ENCODE results near the gene IQSEC2. TPM values are rescaled to one million over a fixed set of nuclear protein-coding genes. Genes with fewer than 3 reads are reported as not detected.

IQSEC2 gene
- total and polyA plus RNA-seq, 9 of the 15 experiments (the other 6 are each of a cell fraction or from before 2014, with no cell fraction given), result 2.7 to 41.8 (median 20.1) TPM

DNA sequence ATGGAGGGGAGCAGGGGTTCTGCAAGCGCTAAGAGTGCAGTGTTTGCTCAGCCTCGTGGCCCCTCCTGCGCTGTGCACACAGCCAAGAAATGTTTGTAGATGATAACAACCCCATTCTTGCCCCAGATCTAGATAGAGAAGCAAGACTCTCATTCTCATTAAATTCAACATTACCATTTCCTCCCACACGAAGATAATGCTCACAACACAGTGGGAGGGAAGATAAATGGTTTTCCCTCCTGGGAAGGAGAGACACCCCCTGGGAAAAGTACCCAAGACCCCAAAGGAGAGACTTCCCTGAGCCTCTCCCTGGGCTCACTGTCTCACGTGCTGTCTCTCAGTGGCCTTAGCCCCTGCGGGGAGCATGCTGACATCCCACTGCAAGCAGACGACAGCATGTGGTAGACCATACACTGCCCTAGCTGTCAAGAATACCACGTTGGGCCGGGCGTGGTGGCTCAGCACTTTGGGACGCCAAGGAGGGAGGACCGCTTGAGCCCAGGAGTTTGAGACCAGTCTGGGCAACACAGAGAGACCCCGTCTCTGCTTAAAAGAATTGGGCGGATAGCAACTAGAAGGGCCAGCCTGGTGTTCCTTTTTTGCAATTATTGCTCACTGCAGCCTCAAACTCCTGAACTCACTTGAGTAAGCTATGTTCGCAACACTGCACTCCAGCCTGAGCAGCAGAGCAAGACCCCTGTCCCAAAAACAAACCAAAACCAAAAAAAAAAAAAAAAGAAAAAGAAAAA lies 34.9 kb upstream of the IQSEC2 start:
- Histone ChIP-seq H3K4me3 (no peak overlapping the region), H3K27ac (ENCODE audit: extremely low read depth, low read depth, low read length) (no peak overlapping the region), H3K36me3 (ENCODE audit: control insufficient read depth, insufficient read depth, low read length) (no peaks in the 10 kb centered on the region), H4K20me1 (replicated peaks; ENCODE audit: control insufficient read depth, insufficient read depth, low read length) (0 out of 2 replicates have a peak, but pooled peaks cover 2% of the 10 kb centered on the region), H3K9me3 (replicated peaks; ENCODE audit: control insufficient read depth, insufficient read depth, low read depth, low read length) (no peaks in the 10 kb centered on the region), H3K79me2 (ENCODE audit: control insufficient read depth, insufficient read depth, low read length) (no peaks in the 10 kb centered on the region), H3K9me1 (ENCODE audit: control insufficient read depth, insufficient read depth, low read length) (no peaks in the 10 kb centered on the region), H3K27me3 (ENCODE audit: control insufficient read depth in 2 of 2, insufficient read depth in 2 of 2, low read length in 2 of 2) (peaks cover 13 to 28% of the 10 kb centered on the region in 2 experiments; a peak in 4 of 5 replicates), H3K4me1 (replicated peaks in 1 of 2; ENCODE audit: control insufficient read depth in 2 of 2, insufficient read depth in 2 of 2, low read length in 2 of 2) (peaks cover 15 to 43% of the 10 kb centered on the region in 2 experiments; a peak in 4 of 5 replicates), H2AFZ (ENCODE audit: low read depth, low read length) (peak overlapping the region; percentile 49; the same call in 1 of the 2 replicates), H3K9ac (ENCODE audit: insufficient read depth in 1 of 2, low read depth in 2 of 2, low read length in 2 of 2) (peak overlapping the region in 1 of 2 experiments; percentile 78; a peak in 2 of 4 replicates), H3K4me2 (ENCODE audit: insufficient read depth, low read length) (peak overlapping the region; percentile 33; the same call in 1 of the 2 replicates)
- POLR2A ChIA-PET, result interaction anchor here (0.6 to 0.7 kb wide), 2 partner anchors 100 to 255 kb away, joined by 3 to 4 read pairs; no protein-coding TSS in a partner anchor
- DNase-seq (ENCODE audit: extremely low read depth in 1 of 4, low spot score in 3 of 4), result peak; percentile 42 to 60 (median 44)
- BruUV-seq (replicated peaks), result no TSS peak
- peak; percentile 78 for FAIRE-seq
- WGBS (ENCODE audit: insufficient coverage, low coverage, missing lambda C conversion rate), result 8% methylated on average over 10 of the region's 15 CpGs
- intact Hi-C loops (cut with micrococcal nuclease) (loop anchor here (5.0 to 10.0 kb wide), 3 partner anchors 56 to 519 kb away; no protein-coding TSS in a partner anchor), in situ Hi-C loops (cut with MboI) (loop anchor here (5.0 kb wide), 1 partner anchor 131 kb away; no protein-coding TSS in a partner anchor)
- CTCF ChIA-PET (ENCODE audit: low intra/inter-chr PET ratio), result interaction anchor here (0.8 to 0.9 kb wide), 2 partner anchors 130 to 132 kb away, joined by 3 to 4 read pairs; no protein-coding TSS in a partner anchor
- peak; percentile 46 for ATAC-seq
- TF ChIP-seq ZNF77 (CRISPR knock-in tag; IDR thresholded peaks at IDR 0.05), result no peak
- TF ChIP-seq LEF1 (IDR thresholded peaks at IDR 0.05), result no peak
- TF ChIP-seq ZNF274 (IDR thresholded peaks at IDR 0.05; ENCODE audit: borderline replicate concordance, low read depth, low read length), result no peak
- peak; percentile 39 for TF ChIP-seq HNRNPLL (IDR thresholded peaks at IDR 0.05; ENCODE audit: low read depth, low read length, poor library complexity, severe bottlenecking)
- TF ChIP-seq, protein P1, sequence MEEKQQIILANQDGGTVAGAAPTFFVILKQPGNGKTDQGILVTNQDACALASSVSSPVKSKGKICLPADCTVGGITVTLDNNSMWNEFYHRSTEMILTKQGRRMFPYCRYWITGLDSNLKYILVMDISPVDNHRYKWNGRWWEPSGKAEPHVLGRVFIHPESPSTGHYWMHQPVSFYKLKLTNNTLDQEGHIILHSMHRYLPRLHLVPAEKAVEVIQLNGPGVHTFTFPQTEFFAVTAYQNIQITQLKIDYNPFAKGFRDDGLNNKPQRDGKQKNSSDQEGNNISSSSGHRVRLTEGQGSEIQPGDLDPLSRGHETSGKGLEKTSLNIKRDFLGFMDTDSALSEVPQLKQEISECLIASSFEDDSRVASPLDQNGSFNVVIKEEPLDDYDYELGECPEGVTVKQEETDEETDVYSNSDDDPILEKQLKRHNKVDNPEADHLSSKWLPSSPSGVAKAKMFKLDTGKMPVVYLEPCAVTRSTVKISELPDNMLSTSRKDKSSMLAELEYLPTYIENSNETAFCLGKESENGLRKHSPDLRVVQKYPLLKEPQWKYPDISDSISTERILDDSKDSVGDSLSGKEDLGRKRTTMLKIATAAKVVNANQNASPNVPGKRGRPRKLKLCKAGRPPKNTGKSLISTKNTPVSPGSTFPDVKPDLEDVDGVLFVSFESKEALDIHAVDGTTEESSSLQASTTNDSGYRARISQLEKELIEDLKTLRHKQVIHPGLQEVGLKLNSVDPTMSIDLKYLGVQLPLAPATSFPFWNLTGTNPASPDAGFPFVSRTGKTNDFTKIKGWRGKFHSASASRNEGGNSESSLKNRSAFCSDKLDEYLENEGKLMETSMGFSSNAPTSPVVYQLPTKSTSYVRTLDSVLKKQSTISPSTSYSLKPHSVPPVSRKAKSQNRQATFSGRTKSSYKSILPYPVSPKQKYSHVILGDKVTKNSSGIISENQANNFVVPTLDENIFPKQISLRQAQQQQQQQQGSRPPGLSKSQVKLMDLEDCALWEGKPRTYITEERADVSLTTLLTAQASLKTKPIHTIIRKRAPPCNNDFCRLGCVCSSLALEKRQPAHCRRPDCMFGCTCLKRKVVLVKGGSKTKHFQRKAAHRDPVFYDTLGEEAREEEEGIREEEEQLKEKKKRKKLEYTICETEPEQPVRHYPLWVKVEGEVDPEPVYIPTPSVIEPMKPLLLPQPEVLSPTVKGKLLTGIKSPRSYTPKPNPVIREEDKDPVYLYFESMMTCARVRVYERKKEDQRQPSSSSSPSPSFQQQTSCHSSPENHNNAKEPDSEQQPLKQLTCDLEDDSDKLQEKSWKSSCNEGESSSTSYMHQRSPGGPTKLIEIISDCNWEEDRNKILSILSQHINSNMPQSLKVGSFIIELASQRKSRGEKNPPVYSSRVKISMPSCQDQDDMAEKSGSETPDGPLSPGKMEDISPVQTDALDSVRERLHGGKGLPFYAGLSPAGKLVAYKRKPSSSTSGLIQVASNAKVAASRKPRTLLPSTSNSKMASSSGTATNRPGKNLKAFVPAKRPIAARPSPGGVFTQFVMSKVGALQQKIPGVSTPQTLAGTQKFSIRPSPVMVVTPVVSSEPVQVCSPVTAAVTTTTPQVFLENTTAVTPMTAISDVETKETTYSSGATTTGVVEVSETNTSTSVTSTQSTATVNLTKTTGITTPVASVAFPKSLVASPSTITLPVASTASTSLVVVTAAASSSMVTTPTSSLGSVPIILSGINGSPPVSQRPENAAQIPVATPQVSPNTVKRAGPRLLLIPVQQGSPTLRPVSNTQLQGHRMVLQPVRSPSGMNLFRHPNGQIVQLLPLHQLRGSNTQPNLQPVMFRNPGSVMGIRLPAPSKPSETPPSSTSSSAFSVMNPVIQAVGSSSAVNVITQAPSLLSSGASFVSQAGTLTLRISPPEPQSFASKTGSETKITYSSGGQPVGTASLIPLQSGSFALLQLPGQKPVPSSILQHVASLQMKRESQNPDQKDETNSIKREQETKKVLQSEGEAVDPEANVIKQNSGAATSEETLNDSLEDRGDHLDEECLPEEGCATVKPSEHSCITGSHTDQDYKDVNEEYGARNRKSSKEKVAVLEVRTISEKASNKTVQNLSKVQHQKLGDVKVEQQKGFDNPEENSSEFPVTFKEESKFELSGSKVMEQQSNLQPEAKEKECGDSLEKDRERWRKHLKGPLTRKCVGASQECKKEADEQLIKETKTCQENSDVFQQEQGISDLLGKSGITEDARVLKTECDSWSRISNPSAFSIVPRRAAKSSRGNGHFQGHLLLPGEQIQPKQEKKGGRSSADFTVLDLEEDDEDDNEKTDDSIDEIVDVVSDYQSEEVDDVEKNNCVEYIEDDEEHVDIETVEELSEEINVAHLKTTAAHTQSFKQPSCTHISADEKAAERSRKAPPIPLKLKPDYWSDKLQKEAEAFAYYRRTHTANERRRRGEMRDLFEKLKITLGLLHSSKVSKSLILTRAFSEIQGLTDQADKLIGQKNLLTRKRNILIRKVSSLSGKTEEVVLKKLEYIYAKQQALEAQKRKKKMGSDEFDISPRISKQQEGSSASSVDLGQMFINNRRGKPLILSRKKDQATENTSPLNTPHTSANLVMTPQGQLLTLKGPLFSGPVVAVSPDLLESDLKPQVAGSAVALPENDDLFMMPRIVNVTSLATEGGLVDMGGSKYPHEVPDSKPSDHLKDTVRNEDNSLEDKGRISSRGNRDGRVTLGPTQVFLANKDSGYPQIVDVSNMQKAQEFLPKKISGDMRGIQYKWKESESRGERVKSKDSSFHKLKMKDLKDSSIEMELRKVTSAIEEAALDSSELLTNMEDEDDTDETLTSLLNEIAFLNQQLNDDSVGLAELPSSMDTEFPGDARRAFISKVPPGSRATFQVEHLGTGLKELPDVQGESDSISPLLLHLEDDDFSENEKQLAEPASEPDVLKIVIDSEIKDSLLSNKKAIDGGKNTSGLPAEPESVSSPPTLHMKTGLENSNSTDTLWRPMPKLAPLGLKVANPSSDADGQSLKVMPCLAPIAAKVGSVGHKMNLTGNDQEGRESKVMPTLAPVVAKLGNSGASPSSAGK (IDR thresholded peaks at IDR 0.05), result peak; percentile 34; the same call in 1 of the 2 replicates
- TF ChIP-seq CCAR2 (IDR thresholded peaks at IDR 0.05; ENCODE audit: low read depth, low read length), result no peak
- TF ChIP-seq ESRRA (IDR thresholded peaks at IDR 0.05; ENCODE audit: borderline replicate concordance, low read depth), result no peak
- peak in 1 of 2 experiments; percentile 49; a peak in 2 of 4 replicates for TF ChIP-seq FOXA3 (CRISPR knock-in tag; conservative IDR thresholded peaks at IDR 0.05 in 1 of 2, IDR thresholded peaks at IDR 0.05 in 1 of 2)

Measured in K562 (cell line).